Thyroid gland (tissue), 4 donors: ENCODE results near the gene DSCAM.

Source experiments
- CTCF ChIP-seq, 6 experiments: fragments of 200-600 bp in 3 of 6; fragments of 450-650 bp in 3 of 6; sonication (generic) in 3 of 6; IDR thresholded peaks; one replicate each; pipeline ENCODE4 v1.5.1; 2016 to 2019; ENCODE audit warnings: antibody characterized with exemption in 6 of 6, mild to moderate bottlenecking in 2 of 6, inconsistent platforms in 1 of 6, moderate library complexity in 1 of 6
- POLR2A ChIP-seq, 2 donors: fragments of 450-650 bp; IDR thresholded peaks; one replicate each; pipeline ENCODE4 v1.6.1; 2017; ENCODE audit warnings: antibody characterized with exemption in 2 of 2, mild to moderate bottlenecking in 2 of 2, moderate library complexity in 1 of 2

GRCh38 chr21:40730426-40730800, 116.5 kb downstream of the DSCAM start:
- no peak for TF ChIP-seq CTCF (IDR thresholded peaks at IDR 0.05)
- TF ChIP-seq POLR2A (IDR thresholded peaks at IDR 0.05), result no peak
